ENCODE results near the gene ABHD2.

The ABHD2 gene

DNA sequence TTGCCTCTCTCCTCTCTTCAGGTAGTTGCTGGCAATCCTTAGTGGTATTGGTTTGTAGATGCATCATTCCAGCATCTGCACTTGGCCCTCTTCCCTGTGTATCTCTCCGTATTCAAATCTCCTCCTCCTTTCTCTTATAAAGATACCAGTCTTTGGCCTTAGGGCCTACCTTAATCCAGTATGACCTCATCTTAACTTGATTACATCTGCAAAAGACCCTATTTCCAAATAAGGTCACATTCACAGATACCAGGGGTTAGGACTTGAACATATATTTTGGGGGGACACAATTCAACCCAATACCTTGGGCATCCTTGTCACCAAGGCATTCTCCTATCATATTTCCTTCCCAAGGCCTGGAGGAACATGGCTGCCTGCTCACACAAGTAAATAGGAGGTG is 22.0 kb upstream of the ABHD2 start:
- CTCF ChIA-PET = no interaction called here

DNA sequence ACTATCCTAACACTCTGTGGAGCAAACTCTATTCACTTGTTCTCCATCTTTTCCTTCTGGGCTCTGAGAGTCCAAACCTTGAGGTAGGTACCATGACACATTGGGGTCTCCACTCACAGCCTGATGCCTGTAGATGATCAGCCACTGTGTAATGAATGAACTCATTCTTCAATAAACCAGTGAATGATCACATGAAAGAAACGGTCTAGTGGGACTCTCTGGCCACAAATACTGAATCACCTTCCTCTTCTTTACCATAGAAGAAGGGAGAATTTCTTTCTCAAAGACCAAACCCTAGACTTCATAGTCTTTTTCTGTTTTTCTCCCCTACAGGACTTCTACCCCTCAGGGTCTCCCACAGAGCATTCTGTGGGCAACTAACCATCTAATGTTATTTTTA is 20.5 kb upstream of the ABHD2 start:
- ChIA-PET CTCF (no interaction called here), POLR2A (no interaction called here)
- TF ChIP-seq ZNF384 (IDR thresholded peaks at IDR 0.05) (no peak), NFRKB (IDR thresholded peaks at IDR 0.05) (no peak)
- no peak for DNase-seq (ENCODE audit: extremely low spot score)

More for the DNA sequence above, 22.0 kb upstream of the ABHD2 start:
- TF ChIP-seq L3MBTL2 (conservative IDR thresholded peaks at IDR 0.05) = no peak
- no peak for TF ChIP-seq TARDBP (IDR thresholded peaks at IDR 0.05)
- TF ChIP-seq FOXK2 (IDR thresholded peaks at IDR 0.05) = no peak
- TF ChIP-seq LEF1 (IDR thresholded peaks at IDR 0.05; ENCODE audit: borderline replicate concordance) = no peak
- no peak for TF ChIP-seq SUZ12 (IDR thresholded peaks at IDR 0.05)
- TF ChIP-seq, protein P1, sequence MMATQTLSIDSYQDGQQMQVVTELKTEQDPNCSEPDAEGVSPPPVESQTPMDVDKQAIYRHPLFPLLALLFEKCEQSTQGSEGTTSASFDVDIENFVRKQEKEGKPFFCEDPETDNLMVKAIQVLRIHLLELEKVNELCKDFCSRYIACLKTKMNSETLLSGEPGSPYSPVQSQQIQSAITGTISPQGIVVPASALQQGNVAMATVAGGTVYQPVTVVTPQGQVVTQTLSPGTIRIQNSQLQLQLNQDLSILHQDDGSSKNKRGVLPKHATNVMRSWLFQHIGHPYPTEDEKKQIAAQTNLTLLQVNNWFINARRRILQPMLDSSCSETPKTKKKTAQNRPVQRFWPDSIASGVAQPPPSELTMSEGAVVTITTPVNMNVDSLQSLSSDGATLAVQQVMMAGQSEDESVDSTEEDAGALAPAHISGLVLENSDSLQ (IDR thresholded peaks at IDR 0.05) = no peak
- TF ChIP-seq FOXM1 (IDR thresholded peaks at IDR 0.05; ENCODE audit: borderline replicate concordance) = no peak
- TF ChIP-seq HDGF (IDR thresholded peaks at IDR 0.05; ENCODE audit: borderline replicate concordance) = no peak
- no peak for TF ChIP-seq ARNT (IDR thresholded peaks at IDR 0.05)
- TF ChIP-seq NFRKB (IDR thresholded peaks at IDR 0.05) = no peak
- no peak for TF ChIP-seq BHLHE40 (IDR thresholded peaks at IDR 0.05; ENCODE audit: borderline replicate concordance)
- no peak for TF ChIP-seq FOXA1 (IDR thresholded peaks at IDR 0.05)
- TF ChIP-seq SP1 (IDR thresholded peaks at IDR 0.05) = no peak
- TF ChIP-seq ELF4 (IDR thresholded peaks at IDR 0.05) = no peak
- TF ChIP-seq ZNF384 (IDR thresholded peaks at IDR 0.05) = no peak
- TF ChIP-seq CTBP1 (IDR thresholded peaks at IDR 0.05; ENCODE audit: borderline replicate concordance) = no peak
- POLR2A ChIA-PET = no interaction called here
- no peak for DNase-seq (ENCODE audit: extremely low spot score)

DNA sequence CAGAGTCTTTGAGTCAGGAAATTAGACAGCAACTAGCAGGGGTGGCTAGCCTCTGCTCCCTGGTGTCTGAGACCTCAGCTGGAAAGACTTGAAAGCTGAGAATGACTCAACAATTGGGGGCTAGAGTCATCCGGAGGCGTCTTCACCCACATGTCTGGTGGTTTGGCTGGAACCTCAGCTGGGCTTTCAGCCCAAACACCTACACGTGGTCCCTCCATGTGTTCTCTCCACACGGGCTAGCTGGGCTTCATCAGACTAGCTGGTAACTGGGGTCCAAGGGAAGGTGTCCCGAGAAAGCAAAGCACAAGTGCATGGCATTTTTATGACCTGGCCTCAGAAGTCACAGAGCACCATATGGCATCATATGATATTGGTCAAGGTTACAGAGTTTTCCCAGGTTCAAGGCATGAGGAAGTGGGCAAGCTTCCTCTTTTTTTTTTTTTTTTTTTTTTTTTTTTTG is 19.9 kb upstream of the ABHD2 start:
- POLR2A ChIA-PET = no interaction called here
- DNase-seq (ENCODE audit: extremely low spot score) = no peak
- CTCF ChIA-PET = no interaction called here
- TF ChIP-seq ARNT (IDR thresholded peaks at IDR 0.05) (no peak), ELF4 (IDR thresholded peaks at IDR 0.05) (no peak), ZNF384 (IDR thresholded peaks at IDR 0.05) (no peak)
- TF ChIP-seq, protein P1 (IDR thresholded peaks at IDR 0.05) = no peak

DNA sequence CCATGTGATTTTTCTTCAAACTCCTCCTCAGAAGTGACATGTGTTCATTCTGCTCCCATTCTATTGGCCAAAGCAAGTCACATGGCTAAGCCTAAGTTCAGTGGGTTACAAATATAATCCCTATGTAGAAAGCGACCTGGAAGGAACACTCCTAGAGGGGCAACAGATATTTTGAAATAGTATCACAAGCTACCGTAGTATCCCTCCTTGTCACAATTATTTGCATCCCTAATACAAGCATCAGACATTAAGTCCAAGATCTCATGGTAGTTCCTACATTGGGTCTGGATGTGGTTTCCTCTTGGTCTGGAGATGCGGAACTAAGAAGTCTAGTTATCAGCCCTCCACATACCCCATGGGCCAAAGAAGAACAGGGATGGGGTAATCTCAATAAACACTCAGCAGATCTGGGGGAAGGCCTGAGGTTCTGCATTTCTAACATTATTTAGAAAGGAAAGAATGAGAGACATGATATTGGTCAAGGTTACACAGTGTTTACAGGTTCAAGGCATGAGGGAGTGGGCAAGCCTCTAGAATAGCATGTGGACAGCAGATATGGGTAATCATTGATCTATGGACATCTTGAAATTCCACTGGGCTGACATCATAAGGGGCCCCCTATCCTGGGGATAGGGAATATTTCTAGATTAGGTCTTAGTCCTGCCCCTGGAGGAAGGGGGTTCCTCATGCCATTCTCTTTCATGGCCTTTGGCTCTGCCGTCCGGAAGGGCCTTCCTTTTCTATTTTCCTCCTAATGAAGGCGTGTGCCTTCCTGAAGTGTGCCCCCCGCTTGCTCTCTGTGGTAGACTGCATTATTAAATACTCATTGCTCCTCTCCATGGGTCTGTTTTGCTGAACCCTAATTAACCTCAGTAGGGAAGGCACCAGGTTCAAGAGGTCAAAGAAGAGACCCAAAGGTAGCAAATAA is 17.8 kb upstream of the ABHD2 start:
- CTCF ChIA-PET = no interaction called here
- POLR2A ChIA-PET = no interaction called here
- no peak for TF ChIP-seq NFRKB (IDR thresholded peaks at IDR 0.05)
- DNase-seq (ENCODE audit: extremely low spot score) = no peak

DNA sequence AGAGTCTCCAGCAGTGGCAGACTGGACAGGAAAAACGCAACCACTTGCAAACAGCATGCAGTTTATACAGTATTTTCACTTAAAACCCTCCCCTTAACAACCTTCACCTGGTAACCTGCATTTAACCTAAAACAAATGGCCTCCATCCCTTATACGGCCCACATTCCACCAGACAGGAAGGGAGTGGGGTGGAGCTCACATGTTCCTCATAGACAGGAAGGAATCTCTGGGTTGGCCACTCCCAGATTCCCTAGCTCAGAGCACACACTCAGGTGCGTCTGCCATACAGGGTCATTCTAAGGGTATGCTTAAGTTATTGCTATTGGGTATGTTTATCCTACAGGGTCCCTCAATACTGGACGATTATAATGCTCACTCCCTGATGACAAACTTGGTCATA is 16.8 kb upstream of the ABHD2 start:
- TF ChIP-seq CTBP1 (IDR thresholded peaks at IDR 0.05; ENCODE audit: borderline replicate concordance) (no peak), ARNT (IDR thresholded peaks at IDR 0.05) (no peak), SP1 (IDR thresholded peaks at IDR 0.05) (no peak), FOXA1 (IDR thresholded peaks at IDR 0.05) (no peak), NFRKB (IDR thresholded peaks at IDR 0.05) (no peak), ELF4 (IDR thresholded peaks at IDR 0.05) (no peak), FOXK2 (IDR thresholded peaks at IDR 0.05) (no peak), HDGF (IDR thresholded peaks at IDR 0.05; ENCODE audit: borderline replicate concordance) (no peak), TARDBP (IDR thresholded peaks at IDR 0.05) (no peak), FOXM1 (IDR thresholded peaks at IDR 0.05; ENCODE audit: borderline replicate concordance) (no peak), SUZ12 (IDR thresholded peaks at IDR 0.05) (no peak)
- TF ChIP-seq, protein P1 (IDR thresholded peaks at IDR 0.05) = no peak
- DNase-seq (ENCODE audit: extremely low spot score) = no peak
- CTCF ChIA-PET = no interaction called here

DNA sequence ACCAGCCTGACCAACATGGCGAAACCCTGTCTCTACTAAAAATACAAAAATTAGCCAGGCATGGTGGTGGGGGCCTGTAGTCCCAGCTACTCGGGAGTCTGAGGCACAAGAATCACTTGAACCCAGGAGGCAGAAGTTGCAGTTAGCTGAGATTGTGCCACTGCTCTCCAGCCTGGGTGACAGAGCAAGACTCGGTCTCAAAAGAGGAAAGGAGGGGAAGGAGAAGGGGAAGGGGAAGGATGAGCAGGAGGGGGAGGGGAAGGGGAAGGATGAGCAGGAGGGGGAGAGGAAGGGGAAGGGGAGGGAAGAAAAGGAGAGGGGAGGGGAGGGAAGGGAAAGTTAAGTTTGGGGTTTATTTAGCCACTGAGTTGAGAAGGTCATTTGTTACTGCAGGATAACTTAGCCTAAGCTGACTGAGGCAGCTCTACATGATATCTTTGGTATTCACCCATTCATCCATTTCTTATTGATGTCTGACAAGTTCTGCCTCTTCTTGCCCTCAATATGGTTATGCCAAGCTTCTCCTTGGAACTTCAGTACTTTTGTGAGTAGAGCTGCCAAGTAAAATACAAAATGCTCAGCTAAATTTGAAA is 15.9 kb upstream of the ABHD2 start:
- CTCF ChIA-PET = interaction anchor here (0.6 kb wide), 1 partner anchor 99 kb away, joined by 5 read pairs; no protein-coding TSS in a partner anchor
- POLR2A ChIA-PET = no interaction called here
- DNase-seq (ENCODE audit: extremely low spot score) = no peak
- TF ChIP-seq SP1 (IDR thresholded peaks at IDR 0.05) = no peak
- no peak for TF ChIP-seq ZNF384 (IDR thresholded peaks at IDR 0.05)
- no peak for TF ChIP-seq SUZ12 (IDR thresholded peaks at IDR 0.05)
- TF ChIP-seq FOXA1 (IDR thresholded peaks at IDR 0.05) = no peak
- no peak for TF ChIP-seq LEF1 (IDR thresholded peaks at IDR 0.05; ENCODE audit: borderline replicate concordance)
- TF ChIP-seq L3MBTL2 (conservative IDR thresholded peaks at IDR 0.05) = no peak
- TF ChIP-seq TARDBP (IDR thresholded peaks at IDR 0.05) = no peak
- no peak for TF ChIP-seq ELF4 (IDR thresholded peaks at IDR 0.05)
- TF ChIP-seq CTBP1 (IDR thresholded peaks at IDR 0.05; ENCODE audit: borderline replicate concordance) = no peak
- no peak for TF ChIP-seq FOXM1 (IDR thresholded peaks at IDR 0.05; ENCODE audit: borderline replicate concordance)
- no peak for TF ChIP-seq HDGF (IDR thresholded peaks at IDR 0.05; ENCODE audit: borderline replicate concordance)
- TF ChIP-seq FOXK2 (IDR thresholded peaks at IDR 0.05) = no peak
- no peak for TF ChIP-seq BHLHE40 (IDR thresholded peaks at IDR 0.05; ENCODE audit: borderline replicate concordance)
- no peak for TF ChIP-seq ARNT (IDR thresholded peaks at IDR 0.05)
- no peak for TF ChIP-seq NFRKB (IDR thresholded peaks at IDR 0.05)
- TF ChIP-seq, protein P1 (IDR thresholded peaks at IDR 0.05) = no peak

More for the DNA sequence above, 16.8 kb upstream of the ABHD2 start:
- POLR2A ChIA-PET = no interaction called here
